SK-N-SH treated with all-trans-retinoic acid at 6 μM for 48 hours (cell line): ENCODE data around the gene HMMR.

Experiments
- ATAC-seq: fragments of 200-7000 bp; cut with Tn5 transposase; 3 replicates; pipeline ENCODE4 v1.9.1; 2020; ENCODE audit warnings: mild to moderate bottlenecking, moderate library complexity
- ARNTL ChIP-seq: fragments of 450-650 bp; formaldehyde crosslinking; IDR thresholded peaks from 2 replicates; pipeline ENCODE4 v1.5.0; 2020; ENCODE audit warnings: low read depth, mild to moderate bottlenecking, moderate library complexity, borderline replicate concordance
- BACH2 ChIP-seq: fragments of 250-450 bp; sonication (Bioruptor Pico); IDR thresholded peaks from 2 replicates; pipeline ENCODE4 v1.9.0; 2021; ENCODE audit warnings: mild to moderate bottlenecking, borderline replicate concordance
- CREB5 ChIP-seq: fragments of 250-450 bp; sonication (Bioruptor Pico); IDR thresholded peaks from 2 replicates; pipeline ENCODE4 v1.5.1; 2020; ENCODE audit warnings: low read depth, mild to moderate bottlenecking, moderate library complexity
- CSDC2 ChIP-seq: fragments of 250-450 bp; sonication (Bioruptor Pico); IDR thresholded peaks from 2 replicates; pipeline ENCODE4 v1.5.0; 2020; ENCODE audit warnings: mild to moderate bottlenecking, moderate library complexity
- CSRNP3 ChIP-seq: fragments of 250-450 bp; sonication (Bioruptor Pico); IDR thresholded peaks from 2 replicates; pipeline ENCODE4 v1.5.1; 2021; ENCODE audit warnings: mild to moderate bottlenecking, moderate library complexity
- ESRRG ChIP-seq: fragments of 250-450 bp; sonication (Bioruptor Pico); IDR thresholded peaks from 2 replicates; pipeline ENCODE4 v1.6.1; 2021; ENCODE audit warnings: mild to moderate bottlenecking
- GLIS3 ChIP-seq: fragments of 250-450 bp; sonication (Bioruptor Pico); IDR thresholded peaks from 2 replicates; pipeline ENCODE4 v1.5.0; 2020; ENCODE audit warnings: mild to moderate bottlenecking, moderate library complexity
- ISL1 ChIP-seq: fragments of 250-450 bp; sonication (Bioruptor Pico); IDR thresholded peaks from 2 replicates; pipeline ENCODE4 v2.1.2; 2022; ENCODE audit warnings: mild to moderate bottlenecking, moderate library complexity
- OSR1 ChIP-seq: fragments of 250-450 bp; sonication (Bioruptor Pico); IDR thresholded peaks from 2 replicates; pipeline ENCODE4 v1.8.0; 2022; ENCODE audit warnings: moderate library complexity, mild to moderate bottlenecking, inconsistent platforms
- POU6F1 ChIP-seq: fragments of 250-450 bp; sonication (Bioruptor Pico); IDR thresholded peaks from 2 replicates; pipeline ENCODE4 v1.8.0; 2021; ENCODE audit warnings: low read depth, mild to moderate bottlenecking, moderate library complexity, borderline replicate concordance
- RARB ChIP-seq: fragments of 250-450 bp; sonication (Bioruptor Pico); IDR thresholded peaks from 2 replicates; pipeline ENCODE4 v1.8.0; 2021; ENCODE audit warnings: mild to moderate bottlenecking, moderate library complexity
- SNAI2 ChIP-seq: fragments of 250-450 bp; sonication (Bioruptor Pico); IDR thresholded peaks from 2 replicates; pipeline ENCODE4 v1.5.0; 2020; ENCODE audit warnings: mild to moderate bottlenecking, moderate library complexity
- TCF4 ChIP-seq: fragments of 250-450 bp; sonication (Bioruptor Pico); IDR thresholded peaks from 2 replicates; pipeline ENCODE4 v1.8.0; 2021; ENCODE audit warnings: mild to moderate bottlenecking, moderate library complexity, borderline replicate concordance
- TOX ChIP-seq: fragments of 250-450 bp; sonication (Bioruptor Pico); IDR thresholded peaks from 2 replicates; pipeline ENCODE4 v1.8.0; 2021; ENCODE audit warnings: mild to moderate bottlenecking, moderate library complexity, borderline replicate concordance
- TSHZ2 ChIP-seq: fragments of 250-450 bp; sonication (Bioruptor Pico); IDR thresholded peaks from 2 replicates; pipeline ENCODE4 v1.5.0; 2020; ENCODE audit warnings: mild to moderate bottlenecking, moderate library complexity
- ZC3H10 ChIP-seq: fragments of 250-450 bp; sonication (Bioruptor Pico); IDR thresholded peaks from 2 replicates; pipeline ENCODE4 v1.5.1; 2021; ENCODE audit warnings: mild to moderate bottlenecking, moderate library complexity
- ZFP3 ChIP-seq: fragments of 250-450 bp; sonication (Bioruptor Pico); IDR thresholded peaks from 2 replicates; pipeline ENCODE4 v1.5.0; 2020; ENCODE audit warnings: mild to moderate bottlenecking, moderate library complexity
- ZFP30 ChIP-seq: fragments of 450-650 bp; formaldehyde crosslinking; IDR thresholded peaks from 2 replicates; pipeline ENCODE4 v1.5.0; 2022; ENCODE audit warnings: mild to moderate bottlenecking, moderate library complexity
- ZNF565 ChIP-seq: fragments of 450-650 bp; formaldehyde crosslinking; conservative IDR thresholded peaks from 2 replicates; pipeline ENCODE4 v1.5.0; 2020; ENCODE audit warnings: low read depth, mild to moderate bottlenecking, moderate library complexity
- ZNF70 ChIP-seq: fragments of 450-650 bp; formaldehyde crosslinking; IDR thresholded peaks from 2 replicates; pipeline ENCODE4 v1.5.0; 2020; ENCODE audit warnings: mild to moderate bottlenecking, moderate library complexity
- ZNF8 ChIP-seq: fragments of 450-650 bp; formaldehyde crosslinking; IDR thresholded peaks from 2 replicates; pipeline ENCODE4 v1.5.0; 2020; ENCODE audit warnings: mild to moderate bottlenecking, moderate library complexity

HMMR gene

GRCh38 chr5:163529698-163530097 is 69.3 kb downstream of the HMMR start:
- TF ChIP-seq TOX (CRISPR knock-in tag) (no peak), SNAI2 (no peak), CREB5 (CRISPR knock-in tag) (no peak), ZNF8 (CRISPR knock-in tag) (no peak), CSDC2 (CRISPR knock-in tag) (no peak), OSR1 (no peak), RARB (no peak), ESRRG (CRISPR knock-in tag) (no peak), ZNF565 (no peak), ZNF70 (CRISPR knock-in tag) (no peak), TCF4 (CRISPR knock-in tag) (no peak), ZFP3 (CRISPR knock-in tag) (no peak), CSRNP3 (CRISPR knock-in tag) (no peak)
- TF ChIP-seq, all 23 proteins: peak for 0
- no peak for ATAC-seq

GRCh38 chr5:163531272-163531671 is 70.8 kb downstream of the HMMR start:
- no peak for ATAC-seq
- TF ChIP-seq SNAI2: no peak
- no peak for TF ChIP-seq CREB5 (CRISPR knock-in tag)
- TF ChIP-seq ZNF70 (CRISPR knock-in tag): no peak
- no peak for TF ChIP-seq OSR1
- no peak for TF ChIP-seq ZC3H10 (CRISPR knock-in tag)
- TF ChIP-seq TSHZ2 (CRISPR knock-in tag): no peak
- TF ChIP-seq ZFP3 (CRISPR knock-in tag): no peak
- TF ChIP-seq TCF4 (CRISPR knock-in tag): no peak
- TF ChIP-seq ZFP30 (CRISPR knock-in tag): no peak
- no peak for TF ChIP-seq POU6F1 (CRISPR knock-in tag)
- TF ChIP-seq RARB: no peak
- TF ChIP-seq TOX (CRISPR knock-in tag): no peak
- no peak for TF ChIP-seq ARNTL
- TF ChIP-seq ISL1: no peak
- no peak for TF ChIP-seq GLIS3
- no peak for TF ChIP-seq ZNF565
- TF ChIP-seq BACH2 (CRISPR knock-in tag): no peak

GRCh38 chr5:163532171-163533084 is 72.0 kb downstream of the HMMR start:
- ATAC-seq: no peak
- TF ChIP-seq CSDC2 (CRISPR knock-in tag) (no peak), ZFP3 (CRISPR knock-in tag) (no peak), ISL1 (no peak), TOX (CRISPR knock-in tag) (no peak), TCF4 (CRISPR knock-in tag) (no peak), CSRNP3 (CRISPR knock-in tag) (no peak), ESRRG (CRISPR knock-in tag) (no peak), CREB5 (CRISPR knock-in tag) (no peak), ZFP30 (CRISPR knock-in tag) (no peak), TSHZ2 (CRISPR knock-in tag) (no peak), ZNF70 (CRISPR knock-in tag) (no peak), SNAI2 (no peak)
